Psoas muscle (tissue), 8 donors: ENCODE data around the gene LRRC55. TPM values are rescaled to one million over a fixed set of nuclear protein-coding genes. Genes with fewer than 3 reads are reported as not detected.
A peak's percentile ranks its signal among the peaks of the same experiment; 100 is the strongest.

Experiments used
- ATAC-seq, 4 donors: fragments of 200-7000 bp; cut with Tn5 transposase; one replicate each; pipeline ENCODE4 v1.9.1; 2020; ENCODE audit warnings: moderate library complexity in 3 of 4, mild to moderate bottlenecking in 2 of 4
- DNase-seq, 2 donors: peaks; one replicate each; pipeline ENCODE4 v3.0.0-alpha.2; 2020
- H3K27ac ChIP-seq: fragments of 200-600 bp; one replicate; pipeline ENCODE4 v1.8.0; 2022
- H3K27me3 ChIP-seq, 3 donors: fragments of 200-600 bp in 1 of 3; one replicate each; pipeline versions ENCODE4 v1.6.1 to v1.8.0; 2013 to 2022; ENCODE audit warnings: low read length in 2 of 3, mild to moderate bottlenecking in 2 of 3, moderate library complexity in 1 of 3; ENCODE audit not compliant: insufficient read depth in 3 of 3
- H3K36me3 ChIP-seq, 2 donors: fragments of 200-600 bp in 1 of 2; one replicate each; pipeline versions ENCODE4 v1.6.1 to v1.8.0; 2013 to 2022; ENCODE audit warnings: low read depth in 1 of 2, mild to moderate bottlenecking in 1 of 2, moderate library complexity in 1 of 2; ENCODE audit not compliant: insufficient read depth in 1 of 2
- H3K4me1 ChIP-seq: fragments of 200-600 bp; one replicate; pipeline ENCODE4 v1.8.0; 2022
- H3K4me3 ChIP-seq: fragments of 200-600 bp; one replicate; pipeline ENCODE4 v1.8.0; 2022; ENCODE audit warnings: mild to moderate bottlenecking
- H3K9me3 ChIP-seq: fragments of 200-600 bp; one replicate; pipeline ENCODE4 v1.8.0; 2022
- WGBS, 3 donors: extraction: QIAGEN DNeasy Blood & Tissue Kit; methylation state at CpG; one replicate each; pipeline versions ENCODE4 v1.1.6 to v1.1.7; 2013; 5-methylcytosine and 5-hydroxymethylcytosine counted together
- intact Hi-C, 2 donors: fragments of 100-400 bp; cut with DNase I; formaldehyde crosslinking; loops; one replicate each; pipeline versions ENCODE4 v1.11.0 to v1.14.2; 2022
- polyA plus RNA-seq, 3 donors: library from polyadenylated mRNA; stranded (reverse); fragments of 200-250 nt; gene quantifications; one replicate each; pipeline ENCODE4 v1.2.3, GENCODE V29; 2013
- total RNA-seq, 4 donors: library from RNA; stranded (reverse); fragmentation: NEBNext Ultra II Directional in 2 of 4; extraction: Animal tissue kit (Norgen Biotek cat#: 25700) in 2 of 4; gene quantifications; one replicate each; pipeline versions ENCODE4 v1.2.1 to v1.2.4, GENCODE V29; 2021 to 2023
- TF ChIP-seq, protein P1 (sequence below): fragments of 200-600 bp; IDR thresholded peaks from one replicate; pipeline ENCODE4 v1.8.0; 2022; ENCODE audit warnings: antibody characterized with exemption
- donor health status: healthy with polysubstance abuse.
- donor health status: DM: no; HTN: no; CAD: no; lungs with moderate emphysema.
- donor health status: Bipolar disorder and iron deficiency.
- donor health status: healthy.
- donor health status: DM: yes; HTN: yes; CAD: no.
- donor health status: DM: no; HTN: no; CAD: no.
- donor health status: DM: no; HTN: no; CAD: no.
- donor health status: DM: yes; HTN: yes; CAD: no.

The LRRC55 gene
- total and polyA plus RNA-seq, 7 donors, result 0.04 to 0.27 (median 0.08) TPM

DNA sequence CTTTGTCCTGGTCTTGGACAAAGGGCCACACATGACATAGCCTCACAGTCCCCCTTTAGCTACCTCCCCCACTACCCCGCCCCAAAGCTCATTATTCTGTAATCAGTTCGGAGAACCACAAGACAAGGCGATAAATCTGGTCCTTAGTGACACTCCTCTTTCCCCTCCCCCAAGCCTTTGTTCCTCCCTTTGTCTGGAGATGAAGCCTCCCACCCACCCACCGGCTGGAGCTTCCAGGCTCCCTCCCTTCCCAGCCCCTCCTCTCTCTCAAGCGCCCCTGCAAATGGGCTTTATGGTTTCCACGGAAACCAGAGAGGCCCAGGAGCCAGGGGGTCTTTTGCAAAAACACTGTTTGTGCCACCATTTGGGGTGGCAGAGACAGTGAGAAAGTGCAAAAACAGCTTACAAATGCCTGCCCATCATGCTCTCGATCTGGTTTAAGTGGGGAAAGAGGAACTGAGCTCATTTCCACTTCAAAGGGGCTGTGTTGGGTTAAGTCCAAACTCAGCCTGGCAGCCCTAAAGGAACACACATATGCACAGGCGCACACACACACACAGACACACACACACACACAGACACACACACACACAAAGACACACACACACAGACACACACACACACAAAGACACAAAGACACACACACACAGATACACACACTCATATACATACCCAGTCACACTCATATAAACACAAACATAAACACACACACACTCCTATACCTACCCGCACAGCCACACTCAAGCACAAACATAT lies 31.8 kb downstream of the LRRC55 start:
- H3K4me1 ChIP-seq, result no peaks in the 10 kb centered on the region
- intact Hi-C loops, result no loop called here

DNA sequence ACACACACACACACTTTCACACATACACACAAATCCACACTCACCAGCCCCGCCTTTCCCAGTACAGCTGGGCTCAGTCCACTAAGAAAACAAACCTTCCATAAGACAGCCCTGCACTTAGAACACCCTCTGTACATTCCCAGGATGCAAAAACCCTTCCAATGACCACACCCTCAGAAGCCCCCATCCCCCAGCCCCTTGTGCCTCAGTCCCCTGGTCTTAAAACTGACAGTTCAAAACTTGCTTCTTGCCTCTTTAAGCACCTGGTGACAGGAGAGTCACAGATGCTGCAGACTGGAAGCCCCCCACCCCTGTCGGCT lies 32.3 kb downstream of the LRRC55 start:
- intact Hi-C loops, result no loop called here
- DNase-seq (no peak), ATAC-seq (no peak)
- WGBS, 3 donors, result 48 to 56% (median 49%) methylated on average over 2 of the region's 2 CpGs
- no peaks in the 10 kb centered on the region for H3K27me3 ChIP-seq
- TF ChIP-seq, protein P1, sequence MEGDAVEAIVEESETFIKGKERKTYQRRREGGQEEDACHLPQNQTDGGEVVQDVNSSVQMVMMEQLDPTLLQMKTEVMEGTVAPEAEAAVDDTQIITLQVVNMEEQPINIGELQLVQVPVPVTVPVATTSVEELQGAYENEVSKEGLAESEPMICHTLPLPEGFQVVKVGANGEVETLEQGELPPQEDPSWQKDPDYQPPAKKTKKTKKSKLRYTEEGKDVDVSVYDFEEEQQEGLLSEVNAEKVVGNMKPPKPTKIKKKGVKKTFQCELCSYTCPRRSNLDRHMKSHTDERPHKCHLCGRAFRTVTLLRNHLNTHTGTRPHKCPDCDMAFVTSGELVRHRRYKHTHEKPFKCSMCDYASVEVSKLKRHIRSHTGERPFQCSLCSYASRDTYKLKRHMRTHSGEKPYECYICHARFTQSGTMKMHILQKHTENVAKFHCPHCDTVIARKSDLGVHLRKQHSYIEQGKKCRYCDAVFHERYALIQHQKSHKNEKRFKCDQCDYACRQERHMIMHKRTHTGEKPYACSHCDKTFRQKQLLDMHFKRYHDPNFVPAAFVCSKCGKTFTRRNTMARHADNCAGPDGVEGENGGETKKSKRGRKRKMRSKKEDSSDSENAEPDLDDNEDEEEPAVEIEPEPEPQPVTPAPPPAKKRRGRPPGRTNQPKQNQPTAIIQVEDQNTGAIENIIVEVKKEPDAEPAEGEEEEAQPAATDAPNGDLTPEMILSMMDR, result no peak
- H3K36me3 ChIP-seq, result no peaks in the 10 kb centered on the region
- H3K9me3 ChIP-seq, result no peaks in the 10 kb centered on the region
- H3K4me1 ChIP-seq, result no peaks in the 10 kb centered on the region
- no peak overlapping the region for H3K27ac ChIP-seq
- no peak overlapping the region for H3K4me3 ChIP-seq

More for the DNA sequence above, 31.8 kb downstream of the LRRC55 start:
- Histone ChIP-seq H3K27ac (no peak overlapping the region), H3K4me3 (no peak overlapping the region), H3K27me3 (no peaks in the 10 kb centered on the region), H3K36me3 (no peaks in the 10 kb centered on the region), H3K9me3 (no peaks in the 10 kb centered on the region)
- TF ChIP-seq, protein P1, result no peak
- no peak for ATAC-seq
- DNase-seq, result no peak
- WGBS, 3 donors, result 35 to 48% (median 45%) methylated on average over 9 of the region's 9 CpGs

GRCh38 chr11:57214494-57214893 lies 32.7 kb downstream of the LRRC55 start:
- H3K4me1 ChIP-seq, result no peaks in the 10 kb centered on the region
- H3K27ac ChIP-seq, result no peak overlapping the region
- no peaks in the 10 kb centered on the region for H3K36me3 ChIP-seq
- ATAC-seq, result peak in 1 of 4 donors; percentile 32
- H3K4me3 ChIP-seq, result no peak overlapping the region
- 26 to 35% (median 34%) methylated on average over 3 of the region's 3 CpGs for WGBS, 3 donors
- intact Hi-C loops, result no loop called here
- no peaks in the 10 kb centered on the region for H3K9me3 ChIP-seq
- no peaks in the 10 kb centered on the region for H3K27me3 ChIP-seq
- TF ChIP-seq, protein P1, result no peak
- no peak for DNase-seq

DNA sequence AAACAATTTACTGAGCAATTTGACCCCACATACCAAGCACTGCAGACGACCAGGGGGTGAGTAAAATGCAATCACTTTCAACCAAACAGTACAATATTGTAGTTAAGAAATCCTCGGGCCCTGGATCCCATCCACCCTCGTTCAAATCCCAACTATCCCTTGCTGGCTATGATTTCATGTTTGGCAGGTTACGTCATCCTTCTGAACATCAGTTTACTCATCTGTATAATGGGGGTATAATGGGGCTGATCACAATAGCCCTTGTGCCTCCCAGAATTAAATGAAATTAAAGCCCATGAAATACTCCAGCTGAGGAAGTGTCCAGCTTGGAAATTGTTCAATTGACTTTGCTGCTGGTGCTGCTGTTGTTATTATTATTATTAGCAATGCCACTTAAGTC lies 34.7 kb downstream of the LRRC55 start:
- ATAC-seq (no peak), DNase-seq (no peak)
- intact Hi-C loops, result no loop called here
- TF ChIP-seq, protein P1, result no peak
- H3K36me3 ChIP-seq, result no peaks in the 10 kb centered on the region
- no peaks in the 10 kb centered on the region for H3K9me3 ChIP-seq
- H3K4me3 ChIP-seq, result no peak overlapping the region
- no peak overlapping the region for H3K27ac ChIP-seq
- WGBS, 3 donors, result 60 to 63% (median 60%) methylated on average over 4 of the region's 4 CpGs
- no peaks in the 10 kb centered on the region for H3K27me3 ChIP-seq
- H3K4me1 ChIP-seq, result no peaks in the 10 kb centered on the region

- no peak overlapping the region for H3K27ac ChIP-seq
- no peak overlapping the region for H3K4me3 ChIP-seq
- ATAC-seq (no peak), DNase-seq (no peak)
- no peaks in the 10 kb centered on the region for H3K36me3 ChIP-seq
- intact Hi-C loops, result no loop called here
- TF ChIP-seq, protein P1, result no peak
- 18 to 33% (median 23%) methylated on average over 4 of the region's 4 CpGs for WGBS, 3 donors
- H3K4me1 ChIP-seq, result no peaks in the 10 kb centered on the region
- no peaks in the 10 kb centered on the region for H3K9me3 ChIP-seq
- H3K27me3 ChIP-seq, result no peaks in the 10 kb centered on the region
Observed at GRCh38 chr11:57217053-57217452, 35.3 kb downstream of the LRRC55 start.
